ENCODE data around the gene DNAH7. TPM values are rescaled to one million over a fixed set of nuclear protein-coding genes. Genes with fewer than 3 reads are reported as not detected.

DNAH7 gene
- total and polyA plus RNA-seq, 9 of the 15 experiments (the other 6 are each of a cell fraction or from before 2014, with no cell fraction given) = 0.03 to 0.42 (median 0.18) TPM

DNA sequence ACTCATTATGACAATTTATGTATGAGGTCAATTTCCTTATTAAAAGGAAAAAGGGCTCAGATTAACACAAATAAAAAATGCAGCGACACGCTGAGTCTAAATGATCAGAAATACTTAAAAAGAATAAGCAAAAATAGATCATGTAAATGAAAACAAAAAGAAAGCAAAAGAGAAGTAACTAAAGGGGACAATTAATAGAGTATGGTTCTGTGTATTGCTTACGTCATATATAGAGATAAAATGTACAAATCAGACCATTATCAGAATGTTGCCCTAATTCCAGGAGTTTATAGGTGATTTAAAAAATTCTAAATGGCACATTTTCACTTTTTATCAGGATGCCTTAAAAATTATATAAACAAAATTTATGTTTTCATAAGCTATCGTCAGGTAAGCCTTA is 189.5 kb downstream of the DNAH7 start:
- Histone ChIP-seq H3K4me3 (no peak overlapping the region), H2AFZ (ENCODE audit: low read depth, low read length) (no peak overlapping the region), H4K20me1 (replicated peaks; ENCODE audit: control insufficient read depth, insufficient read depth, low read length) (no peaks in the 10 kb centered on the region), H3K9me3 (replicated peaks; ENCODE audit: control insufficient read depth, insufficient read depth, low read depth, low read length) (no peaks in the 10 kb centered on the region), H3K79me2 (ENCODE audit: control insufficient read depth, insufficient read depth, low read length) (no peaks in the 10 kb centered on the region), H3K27ac (ENCODE audit: extremely low read depth, low read depth, low read length) (no peak overlapping the region), H3K4me1 (replicated peaks in 1 of 2; ENCODE audit: control insufficient read depth in 2 of 2, insufficient read depth in 2 of 2, low read length in 2 of 2) (no peaks in the 10 kb centered on the region), H3K9ac (ENCODE audit: insufficient read depth in 1 of 2, low read depth in 2 of 2, low read length in 2 of 2) (no peak overlapping the region), H3K4me2 (ENCODE audit: insufficient read depth, low read length) (no peak overlapping the region), H3K27me3 (ENCODE audit: control insufficient read depth in 2 of 2, insufficient read depth in 2 of 2, low read length in 2 of 2) (no peaks in the 10 kb centered on the region), H3K9me1 (ENCODE audit: control insufficient read depth, insufficient read depth, low read length) (no peaks in the 10 kb centered on the region), H3K36me3 (ENCODE audit: control insufficient read depth, insufficient read depth, low read length) (no peaks in the 10 kb centered on the region)
- CTCF ChIA-PET (ENCODE audit: low intra/inter-chr PET ratio) = no interaction called here
- WGBS (ENCODE audit: insufficient coverage, low coverage, missing lambda C conversion rate) = 30% methylated on average over 4 of the region's 4 CpGs
- DNase-seq (ENCODE audit: extremely low read depth in 1 of 4, low spot score in 3 of 4) = no peak
- ATAC-seq = no peak
- no peak for TF ChIP-seq MYBL2 (IDR thresholded peaks at IDR 0.05; ENCODE audit: low read depth)
- TF ChIP-seq MYBL2 (CRISPR knock-in tag; IDR thresholded peaks at IDR 0.05; ENCODE audit: borderline replicate concordance) = no peak
- POLR2A ChIA-PET = no interaction called here
- in situ Hi-C loops (cut with MboI) (no loop called here), intact Hi-C loops (cut with micrococcal nuclease) (no loop called here)
- FAIRE-seq = no peak
- no TSS peak for BruUV-seq (replicated peaks)

DNA sequence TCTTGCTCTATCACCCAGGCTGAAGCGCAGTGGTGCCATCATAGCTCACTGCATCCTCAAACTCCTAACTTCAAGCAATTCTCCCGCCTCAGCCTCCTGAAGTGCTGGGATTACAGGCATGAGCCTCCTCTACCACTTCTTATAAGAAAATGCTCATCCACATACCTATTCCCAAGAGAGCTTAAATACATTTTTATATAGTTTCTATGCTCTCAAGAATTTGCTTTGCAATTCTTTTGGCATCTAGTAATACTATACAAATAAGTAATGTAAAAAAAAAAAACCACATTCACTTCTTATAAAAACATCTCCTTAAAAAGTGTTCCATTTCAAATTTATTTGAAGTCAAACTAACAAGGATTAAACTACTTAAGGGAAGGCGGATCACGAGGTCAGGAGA is 197.3 kb downstream of the DNAH7 start:
- no peak overlapping the region for H3K9ac ChIP-seq (ENCODE audit: insufficient read depth in 1 of 2, low read depth in 2 of 2, low read length in 2 of 2)
- H3K4me1 ChIP-seq (replicated peaks in 1 of 2; ENCODE audit: control insufficient read depth in 2 of 2, insufficient read depth in 2 of 2, low read length in 2 of 2) = no peaks in the 10 kb centered on the region
- intact Hi-C loops (cut with micrococcal nuclease) (no loop called here), in situ Hi-C loops (cut with MboI) (no loop called here)
- TF ChIP-seq MTF1 (CRISPR knock-in tag; IDR thresholded peaks at IDR 0.05; ENCODE audit: borderline replicate concordance) (no peak), EGR1 (conservative IDR thresholded peaks at IDR 0.05) (no peak), IRF2 (CRISPR knock-in tag; IDR thresholded peaks at IDR 0.05) (no peak), FIP1L1 (IDR thresholded peaks at IDR 0.05; ENCODE audit: low read depth, low read length, poor library complexity, severe bottlenecking) (no peak), ETV6 (IDR thresholded peaks at IDR 0.05; ENCODE audit: borderline replicate concordance in 1 of 2, low read depth in 2 of 2, low read length in 1 of 2) (no peak), ETV6 (CRISPR knock-in tag; IDR thresholded peaks at IDR 0.05; ENCODE audit: borderline replicate concordance) (no peak), MTA3 (IDR thresholded peaks at IDR 0.05; ENCODE audit: borderline replicate concordance) (no peak), SRF (CRISPR knock-in tag; IDR thresholded peaks at IDR 0.05) (no peak), ZNF780A (CRISPR knock-in tag; IDR thresholded peaks at IDR 0.05) (no peak), NFXL1 (CRISPR knock-in tag; IDR thresholded peaks at IDR 0.05) (no peak)
- TF ChIP-seq, protein P1, sequence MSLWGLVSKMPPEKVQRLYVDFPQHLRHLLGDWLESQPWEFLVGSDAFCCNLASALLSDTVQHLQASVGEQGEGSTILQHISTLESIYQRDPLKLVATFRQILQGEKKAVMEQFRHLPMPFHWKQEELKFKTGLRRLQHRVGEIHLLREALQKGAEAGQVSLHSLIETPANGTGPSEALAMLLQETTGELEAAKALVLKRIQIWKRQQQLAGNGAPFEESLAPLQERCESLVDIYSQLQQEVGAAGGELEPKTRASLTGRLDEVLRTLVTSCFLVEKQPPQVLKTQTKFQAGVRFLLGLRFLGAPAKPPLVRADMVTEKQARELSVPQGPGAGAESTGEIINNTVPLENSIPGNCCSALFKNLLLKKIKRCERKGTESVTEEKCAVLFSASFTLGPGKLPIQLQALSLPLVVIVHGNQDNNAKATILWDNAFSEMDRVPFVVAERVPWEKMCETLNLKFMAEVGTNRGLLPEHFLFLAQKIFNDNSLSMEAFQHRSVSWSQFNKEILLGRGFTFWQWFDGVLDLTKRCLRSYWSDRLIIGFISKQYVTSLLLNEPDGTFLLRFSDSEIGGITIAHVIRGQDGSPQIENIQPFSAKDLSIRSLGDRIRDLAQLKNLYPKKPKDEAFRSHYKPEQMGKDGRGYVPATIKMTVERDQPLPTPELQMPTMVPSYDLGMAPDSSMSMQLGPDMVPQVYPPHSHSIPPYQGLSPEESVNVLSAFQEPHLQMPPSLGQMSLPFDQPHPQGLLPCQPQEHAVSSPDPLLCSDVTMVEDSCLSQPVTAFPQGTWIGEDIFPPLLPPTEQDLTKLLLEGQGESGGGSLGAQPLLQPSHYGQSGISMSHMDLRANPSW (CRISPR knock-in tag; IDR thresholded peaks at IDR 0.05) = no peak
- TF ChIP-seq, protein P2, sequence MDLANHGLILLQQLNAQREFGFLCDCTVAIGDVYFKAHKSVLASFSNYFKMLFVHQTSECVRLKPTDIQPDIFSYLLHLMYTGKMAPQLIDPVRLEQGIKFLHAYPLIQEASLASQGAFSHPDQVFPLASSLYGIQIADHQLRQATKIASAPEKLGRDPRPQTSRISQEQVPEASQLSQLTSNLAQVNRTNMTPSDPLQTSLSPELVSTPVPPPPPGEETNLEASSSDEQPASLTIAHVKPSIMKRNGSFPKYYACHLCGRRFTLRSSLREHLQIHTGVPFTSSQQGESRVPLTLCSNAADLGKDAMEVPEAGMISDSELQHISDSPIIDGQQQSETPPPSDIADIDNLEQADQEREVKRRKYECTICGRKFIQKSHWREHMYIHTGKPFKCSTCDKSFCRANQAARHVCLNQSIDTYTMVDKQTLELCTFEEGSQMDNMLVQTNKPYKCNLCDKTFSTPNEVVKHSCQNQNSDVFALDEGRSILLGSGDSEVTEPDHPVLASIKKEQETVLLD (IDR thresholded peaks at IDR 0.05) = no peak
- BruUV-seq (replicated peaks) = no TSS peak
- no peaks in the 10 kb centered on the region for H3K9me1 ChIP-seq (ENCODE audit: control insufficient read depth, insufficient read depth, low read length)
- no peak overlapping the region for H3K4me3 ChIP-seq
- no peaks in the 10 kb centered on the region for H3K79me2 ChIP-seq (ENCODE audit: control insufficient read depth, insufficient read depth, low read length)
- no peak overlapping the region for H3K27ac ChIP-seq (ENCODE audit: extremely low read depth, low read depth, low read length)
- FAIRE-seq (no peak), ATAC-seq (no peak), DNase-seq (ENCODE audit: extremely low read depth in 1 of 4, low spot score in 3 of 4) (no peak)
- ChIA-PET POLR2A (no interaction called here), CTCF (ENCODE audit: low intra/inter-chr PET ratio) (no interaction called here)
- H3K27me3 ChIP-seq (ENCODE audit: control insufficient read depth in 2 of 2, insufficient read depth in 2 of 2, low read length in 2 of 2) = no peaks in the 10 kb centered on the region
- no peak overlapping the region for H3K4me2 ChIP-seq (ENCODE audit: insufficient read depth, low read length)
- no peaks in the 10 kb centered on the region for H4K20me1 ChIP-seq (replicated peaks; ENCODE audit: control insufficient read depth, insufficient read depth, low read length)
- H3K9me3 ChIP-seq (replicated peaks; ENCODE audit: control insufficient read depth, insufficient read depth, low read depth, low read length) = no peaks in the 10 kb centered on the region
- no peak overlapping the region for H2AFZ ChIP-seq (ENCODE audit: low read depth, low read length)
- 43% methylated on average over 4 of the region's 4 CpGs for WGBS (ENCODE audit: insufficient coverage, low coverage, missing lambda C conversion rate)
- H3K36me3 ChIP-seq (ENCODE audit: control insufficient read depth, insufficient read depth, low read length) = no peaks in the 10 kb centered on the region

Data from K562 (cell line).